ENCODE data around the gene ALAS2.

DNA sequence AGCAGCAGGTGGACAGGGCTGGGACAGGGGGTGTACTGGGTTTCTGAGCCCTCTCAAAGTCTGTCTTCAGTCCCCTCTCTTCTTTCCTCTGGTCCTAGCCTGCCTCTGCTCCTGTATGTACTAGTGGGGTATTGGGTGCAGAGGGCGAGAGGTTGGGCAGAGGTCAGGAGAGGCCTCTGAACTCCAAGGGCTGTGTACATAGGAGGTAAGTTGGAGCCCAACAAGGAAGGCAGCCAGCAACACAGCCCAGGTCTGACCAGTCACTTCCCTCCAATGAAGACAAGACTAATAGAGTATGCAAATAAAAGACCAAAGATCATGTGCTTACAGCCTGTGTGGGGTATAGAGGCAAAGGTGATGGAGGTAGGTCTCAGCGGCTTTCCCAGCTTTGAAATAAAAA is 36.7 kb downstream of the ALAS2 start, which contains the start of gene PFKFB1:
- TF ChIP-seq, protein P1, sequence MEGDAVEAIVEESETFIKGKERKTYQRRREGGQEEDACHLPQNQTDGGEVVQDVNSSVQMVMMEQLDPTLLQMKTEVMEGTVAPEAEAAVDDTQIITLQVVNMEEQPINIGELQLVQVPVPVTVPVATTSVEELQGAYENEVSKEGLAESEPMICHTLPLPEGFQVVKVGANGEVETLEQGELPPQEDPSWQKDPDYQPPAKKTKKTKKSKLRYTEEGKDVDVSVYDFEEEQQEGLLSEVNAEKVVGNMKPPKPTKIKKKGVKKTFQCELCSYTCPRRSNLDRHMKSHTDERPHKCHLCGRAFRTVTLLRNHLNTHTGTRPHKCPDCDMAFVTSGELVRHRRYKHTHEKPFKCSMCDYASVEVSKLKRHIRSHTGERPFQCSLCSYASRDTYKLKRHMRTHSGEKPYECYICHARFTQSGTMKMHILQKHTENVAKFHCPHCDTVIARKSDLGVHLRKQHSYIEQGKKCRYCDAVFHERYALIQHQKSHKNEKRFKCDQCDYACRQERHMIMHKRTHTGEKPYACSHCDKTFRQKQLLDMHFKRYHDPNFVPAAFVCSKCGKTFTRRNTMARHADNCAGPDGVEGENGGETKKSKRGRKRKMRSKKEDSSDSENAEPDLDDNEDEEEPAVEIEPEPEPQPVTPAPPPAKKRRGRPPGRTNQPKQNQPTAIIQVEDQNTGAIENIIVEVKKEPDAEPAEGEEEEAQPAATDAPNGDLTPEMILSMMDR (IDR thresholded peaks at IDR 0.05), result no peak
- TF ChIP-seq POLR2A (IDR thresholded peaks at IDR 0.05), result no peak
